CD4-positive, alpha-beta T cell (primary cell): ENCODE results near the gene SNRPB. TPM values are rescaled to one million over a fixed set of nuclear protein-coding genes. Genes with fewer than 3 reads are reported as not detected.

ENCODE experiments used
- ATAC-seq: fragments of 200-7000 bp; cut with Tn5 transposase; one replicate; pipeline ENCODE4 v1.10.0; 2022; ENCODE audit warnings: mild to moderate bottlenecking; ENCODE audit not compliant: poor library complexity
- CTCF ChIA-PET: fragments of 350-600 bp; sonication (Branson Sonifier 250); formaldehyde crosslinking; loops from one replicate; lab custom pipeline; 2021; ENCODE audit warnings: antibody characterized with exemption, inconsistent platforms; lab: Charles Lee
- POLR2A ChIA-PET: fragments of 350-600 bp; sonication (Branson Sonifier 250); formaldehyde crosslinking; loops from one replicate; lab custom pipeline; 2021; ENCODE audit warnings: antibody characterized with exemption, inconsistent platforms; lab: Charles Lee
- DNase-seq, 14 experiments: peaks; one replicate each; pipeline ENCODE4 v3.0.0-alpha.2; 2013 to 2020; ENCODE audit warnings: mixed read lengths in 2 of 14
- H3K27ac ChIP-seq, 2 donors: one replicate each; pipeline versions ENCODE4 v1.5.1 to v1.7.0; 2013; ENCODE audit warnings: low read length in 2 of 2, low read depth in 1 of 2, mild to moderate bottlenecking in 1 of 2
- H3K27me3 ChIP-seq, 2 experiments: 1 replicate in 1 of 2; 2 replicates in 1 of 2; pipeline versions ENCODE4 v1.6.1 to v1.7.0; 2013; ENCODE audit warnings: low read length in 2 of 2, control low read depth in 1 of 2, mild to moderate bottlenecking in 1 of 2, moderate library complexity in 1 of 2; ENCODE audit not compliant: insufficient read depth in 2 of 2, control insufficient read depth in 1 of 2
- H3K36me3 ChIP-seq: one replicate; pipeline ENCODE4 v1.6.1; 2013; ENCODE audit warnings: low read length, control low read depth; ENCODE audit not compliant: insufficient read depth
- H3K4me1 ChIP-seq: one replicate; pipeline ENCODE4 v1.6.1; 2013; ENCODE audit warnings: low read length, control low read depth; ENCODE audit not compliant: insufficient read depth
- H3K4me3 ChIP-seq: one replicate; pipeline ENCODE4 v1.5.1; 2013; ENCODE audit warnings: mild to moderate bottlenecking, low read length, moderate library complexity
- H3K9me3 ChIP-seq, 2 experiments: 1 replicate in 1 of 2; 2 replicates in 1 of 2; pipeline versions ENCODE4 v1.6.1 to v1.7.0; 2013; ENCODE audit warnings: low read length in 2 of 2, mild to moderate bottlenecking in 2 of 2, control low read depth in 1 of 2, moderate library complexity in 1 of 2; ENCODE audit not compliant: control insufficient read depth in 1 of 2, insufficient read depth in 1 of 2
- H3K27ac Mint-ChIP-seq: one replicate; pipeline ENCODE4 v1.8.0; 2020; ENCODE audit warnings: mixed read lengths
- H3K27me3 Mint-ChIP-seq: one replicate; pipeline ENCODE4 v1.8.0; 2021; ENCODE audit warnings: mixed read lengths
- H3K36me3 Mint-ChIP-seq: one replicate; pipeline ENCODE4 v1.8.0; 2021; ENCODE audit warnings: low read depth, mixed read lengths
- H3K4me1 Mint-ChIP-seq: one replicate; pipeline ENCODE4 v1.8.0; 2021; ENCODE audit warnings: low read depth, mixed read lengths
- H3K4me3 Mint-ChIP-seq: one replicate; pipeline ENCODE4 v1.8.0; 2020; ENCODE audit warnings: mild to moderate bottlenecking, mixed read lengths
- H3K9me3 Mint-ChIP-seq: one replicate; pipeline ENCODE4 v1.8.0; 2020; ENCODE audit warnings: mixed read lengths
- CTCF ChIP-seq: fragments of 200-600 bp; IDR thresholded peaks from one replicate; pipeline ENCODE4 v1.8.0; 2022; ENCODE audit warnings: antibody characterized with exemption, mild to moderate bottlenecking
- intact Hi-C, 2 experiments: fragments of 100-400 bp; cut with DNase I in 1 of 2; cut with micrococcal nuclease in 1 of 2; formaldehyde crosslinking; loops; one replicate each; pipeline versions ENCODE4 v1.15.1 to v1.9.0; 2023 to 2025; cut with DNase I, micrococcal nuclease
- total RNA-seq, 174 experiments: library from RNA in 2 of 174; stranded (reverse) in 2 of 174; gene quantifications; one replicate each; pipeline ENCODE4 v1.2.3 and lab custom pipeline; 2021 to 2026

The SNRPB gene
- total RNA-seq, 2 experiments from 2014 or later: 146 to 147 TPM

- Histone ChIP-seq H3K27me3 (peaks cover 0 to 3% of the 10 kb centered on the region in 2 experiments), H3K27ac (no peak overlapping the region), H3K36me3 (no peaks in the 10 kb centered on the region), H3K9me3 (no peaks in the 10 kb centered on the region), H3K4me1 (peaks cover 4% of the 10 kb centered on the region), H3K4me3 (no peak overlapping the region)
- intact Hi-C loops: no loop called here
- Mint-ChIP-seq H3K27me3 (peaks cover 9% of the 10 kb centered on the region), H3K4me1 (no peaks in the 10 kb centered on the region), H3K4me3 (no peak overlapping the region), H3K27ac (no peak overlapping the region), H3K9me3 (no peaks in the 10 kb centered on the region), H3K36me3 (no peaks in the 10 kb centered on the region)
- ChIA-PET POLR2A (no interaction called here), CTCF (no interaction called here)
- ATAC-seq (no peak), DNase-seq (no peak)
- TF ChIP-seq CTCF: no peak
Observed at GRCh38 chr20:2518096-2518495, 47.5 kb upstream of the SNRPB start.

GRCh38 chr20:2516399-2516798 lies 45.8 kb upstream of the SNRPB start:
- Mint-ChIP-seq H3K4me3 (no peak overlapping the region), H3K36me3 (no peaks in the 10 kb centered on the region), H3K9me3 (no peaks in the 10 kb centered on the region), H3K27ac (no peak overlapping the region), H3K4me1 (no peaks in the 10 kb centered on the region), H3K27me3 (peaks cover 19% of the 10 kb centered on the region)
- H3K36me3 ChIP-seq: no peaks in the 10 kb centered on the region
- peaks cover 0 to 13% of the 10 kb centered on the region in 2 experiments for H3K27me3 ChIP-seq
- TF ChIP-seq CTCF: no peak
- H3K9me3 ChIP-seq: no peaks in the 10 kb centered on the region
- H3K4me1 ChIP-seq: peaks cover under 1% of the 10 kb centered on the region
- ChIA-PET CTCF (no interaction called here), POLR2A (no interaction called here)
- no peak overlapping the region for H3K27ac ChIP-seq
- ATAC-seq (no peak), DNase-seq (no peak)
- intact Hi-C loops: no loop called here
- no peak overlapping the region for H3K4me3 ChIP-seq

GRCh38 chr20:2515203-2515602 lies 44.6 kb upstream of the SNRPB start:
- CTCF ChIA-PET: interaction anchor here (2.9 kb wide), 1 partner anchor 10 kb away, joined by 18 read pairs; no protein-coding TSS in a partner anchor
- Histone ChIP-seq H3K4me3 (no peak overlapping the region), H3K4me1 (no peaks in the 10 kb centered on the region), H3K36me3 (no peaks in the 10 kb centered on the region), H3K27me3 (peaks cover 0 to 13% of the 10 kb centered on the region in 2 experiments), H3K27ac (no peak overlapping the region), H3K9me3 (no peaks in the 10 kb centered on the region)
- Mint-ChIP-seq H3K4me3 (no peak overlapping the region), H3K4me1 (no peaks in the 10 kb centered on the region), H3K27ac (no peak overlapping the region), H3K9me3 (no peaks in the 10 kb centered on the region), H3K27me3 (peaks cover 26% of the 10 kb centered on the region), H3K36me3 (no peaks in the 10 kb centered on the region)
- TF ChIP-seq CTCF: no peak
- ATAC-seq: no peak
- DNase-seq: no peak
- intact Hi-C loops: no loop called here
- POLR2A ChIA-PET: interaction anchor here (0.6 kb wide), 1 partner anchor 10 kb away, joined by 3 read pairs; no protein-coding TSS in a partner anchor
